Tibial nerve (tissue), 4 donors: ENCODE data around the gene TNFRSF18. TPM values are rescaled to one million over a fixed set of nuclear protein-coding genes. Genes with fewer than 3 reads are reported as not detected.

Source experiments
- DNase-seq, 2 donors: peaks; one replicate each; pipeline ENCODE4 v3.0.0-alpha.2; 2019; ENCODE audit warnings: low spot score in 2 of 2
- H3K27ac ChIP-seq, 4 donors: fragments of 200-600 bp; sonication (generic) in 3 of 4; one replicate each; pipeline ENCODE4 v1.5.1; 2017 to 2019; ENCODE audit warnings: mild to moderate bottlenecking in 1 of 4
- H3K27me3 ChIP-seq, 2 donors: fragments of 200-600 bp; sonication (generic) in 1 of 2; one replicate each; pipeline versions ENCODE4 v1.5.1 to v1.6.0; 2017 to 2019
- H3K36me3 ChIP-seq, 3 donors: fragments of 200-600 bp; sonication (generic); one replicate each; pipeline ENCODE4 v1.5.1; 2018 to 2019
- H3K4me1 ChIP-seq, 4 donors: fragments of 200-600 bp; sonication (generic) in 3 of 4; one replicate each; pipeline ENCODE4 v1.5.1; 2017 to 2019
- H3K4me3 ChIP-seq, 4 donors: fragments of 200-600 bp; sonication (generic) in 3 of 4; one replicate each; pipeline ENCODE4 v1.5.1; 2017 to 2019; ENCODE audit warnings: mild to moderate bottlenecking in 1 of 4, moderate library complexity in 1 of 4
- H3K9me3 ChIP-seq, 4 donors: fragments of 200-600 bp; sonication (generic) in 3 of 4; one replicate each; pipeline ENCODE4 v1.5.1; 2017 to 2019
- CTCF ChIP-seq, 5 experiments: fragments of 200-600 bp in 3 of 5; fragments of 450-650 bp in 2 of 5; sonication (generic) in 3 of 5; IDR thresholded peaks; one replicate each; pipeline ENCODE4 v1.5.1; 2016 to 2019; ENCODE audit warnings: antibody characterized with exemption in 5 of 5, mild to moderate bottlenecking in 3 of 5, moderate library complexity in 2 of 5
- EP300 ChIP-seq, 2 donors: sonication (generic); formaldehyde crosslinking; IDR thresholded peaks; one replicate each; pipeline ENCODE4 v1.6.1; 2017; ENCODE audit warnings: antibody characterized with exemption in 2 of 2, mild to moderate bottlenecking in 1 of 2
- POLR2A ChIP-seq, 2 donors: fragments of 450-650 bp; IDR thresholded peaks; one replicate each; pipeline ENCODE4 v1.6.1; 2017; ENCODE audit warnings: antibody characterized with exemption in 2 of 2, mild to moderate bottlenecking in 2 of 2, moderate library complexity in 2 of 2
- WGBS, 2 donors: methylation state at CpG; one replicate each; pipeline ENCODE4 v1.1.5; 2018; 5-methylcytosine and 5-hydroxymethylcytosine counted together
- total RNA-seq, 4 donors: library from RNA; depleted of rRNA; stranded (reverse); fragments of >200 nt; gene quantifications; one replicate each; pipeline ENCODE4 v1.1.0, GENCODE V29; 2016

TNFRSF18 gene
- total RNA-seq, 4 donors from 2014 or later, result 0.44 TPM; not detected in 3

- Histone ChIP-seq H3K27me3 (peaks cover 0 to 19% of the 10 kb centered on the region in 2 donors), H3K9me3 (no peaks in the 10 kb centered on the region), H3K4me3 (peak within 1 kb of the TSS in 2 of 4 donors; percentile 32 to 35), H3K36me3 (peaks cover 0 to 41% (median 0%) of the 10 kb centered on the region in 3 donors), H3K4me1 (peaks cover 0 to 29% (median 18%) of the 10 kb centered on the region in 4 donors), H3K27ac (no peak within 1 kb of the TSS)
- no peak for TF ChIP-seq CTCF (IDR thresholded peaks at IDR 0.05)
- TF ChIP-seq POLR2A (IDR thresholded peaks at IDR 0.05), result no peak
- TF ChIP-seq EP300 (IDR thresholded peaks at IDR 0.05), result no peak
- DNase-seq, result no peak
- 47 to 57% methylated on average over 24 to 34 of the region's 56 CpGs for WGBS, 2 donors
Observed at GRCh38 chr1:1213345-1214265, 7.2 kb upstream of the TNFRSF18 start, which contains the start of gene TNFRSF4. Gene TNFRSF4, minus strand, starts transcription at chr1:1214153. Its CDS starts 26 bp downstream, at chr1:1214127.

DNA sequence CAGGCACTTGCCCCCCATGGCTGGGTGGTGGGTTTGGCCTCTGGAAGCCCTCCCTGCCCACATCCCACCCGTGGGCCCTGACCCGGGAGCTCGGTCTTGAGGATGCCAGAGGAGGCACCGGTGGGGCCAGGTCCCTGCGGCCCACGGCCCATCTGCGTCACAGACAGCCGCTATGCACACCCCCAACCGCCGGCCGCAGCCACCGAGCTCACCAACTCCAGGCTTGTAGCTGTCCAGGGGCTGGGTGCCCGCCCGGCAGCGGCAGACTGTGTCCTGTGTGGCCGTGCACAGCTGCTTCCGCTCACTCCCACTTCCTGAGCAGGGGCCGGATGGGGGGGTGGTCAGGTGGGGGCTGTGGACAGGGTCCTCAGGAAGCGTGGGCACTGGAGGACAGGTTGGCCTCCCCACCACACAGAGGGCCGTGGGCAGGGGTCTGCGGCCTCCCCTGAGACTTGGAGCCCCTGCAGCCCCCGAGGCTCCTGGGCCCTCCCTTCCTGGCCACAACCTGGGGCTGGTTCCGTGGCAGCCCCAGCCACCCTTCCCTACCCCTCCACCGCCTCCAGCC lies 6.5 kb upstream of the TNFRSF18 start:
- Histone ChIP-seq H3K36me3 (peaks cover 0 to 33% (median 0%) of the 10 kb centered on the region in 3 donors), H3K27me3 (peaks cover 0 to 26% of the 10 kb centered on the region in 2 donors), H3K4me1 (peaks cover 0 to 36% (median 25%) of the 10 kb centered on the region in 4 donors), H3K27ac (peak overlapping the region in 1 of 4 donors; percentile 19), H3K4me3 (peak overlapping the region in 2 of 4 donors; percentile 32 to 35), H3K9me3 (no peaks in the 10 kb centered on the region)
- DNase-seq, result no peak
- TF ChIP-seq EP300 (IDR thresholded peaks at IDR 0.05) (no peak), POLR2A (IDR thresholded peaks at IDR 0.05) (no peak), CTCF (IDR thresholded peaks at IDR 0.05) (no peak)
- WGBS, 2 donors, result 44 to 57% methylated on average over 7 to 12 of the region's 24 CpGs

- no peak for DNase-seq
- Histone ChIP-seq H3K27me3 (peaks cover 0 to 37% of the 10 kb centered on the region in 2 donors), H3K9me3 (no peaks in the 10 kb centered on the region), H3K36me3 (peaks cover 0 to 22% (median 0%) of the 10 kb centered on the region in 3 donors), H3K4me3 (peak overlapping the region in 1 of 4 donors; percentile 35), H3K4me1 (peaks cover 0 to 46% (median 29%) of the 10 kb centered on the region in 4 donors), H3K27ac (no peak overlapping the region)
- 80 to 87% methylated on average over 13 to 24 of the region's 28 CpGs for WGBS, 2 donors
- TF ChIP-seq CTCF (IDR thresholded peaks at IDR 0.05) (no peak), POLR2A (IDR thresholded peaks at IDR 0.05) (no peak), EP300 (IDR thresholded peaks at IDR 0.05) (no peak)
Observed at GRCh38 chr1:1211541-1212441, 5.4 kb upstream of the TNFRSF18 start.

DNA sequence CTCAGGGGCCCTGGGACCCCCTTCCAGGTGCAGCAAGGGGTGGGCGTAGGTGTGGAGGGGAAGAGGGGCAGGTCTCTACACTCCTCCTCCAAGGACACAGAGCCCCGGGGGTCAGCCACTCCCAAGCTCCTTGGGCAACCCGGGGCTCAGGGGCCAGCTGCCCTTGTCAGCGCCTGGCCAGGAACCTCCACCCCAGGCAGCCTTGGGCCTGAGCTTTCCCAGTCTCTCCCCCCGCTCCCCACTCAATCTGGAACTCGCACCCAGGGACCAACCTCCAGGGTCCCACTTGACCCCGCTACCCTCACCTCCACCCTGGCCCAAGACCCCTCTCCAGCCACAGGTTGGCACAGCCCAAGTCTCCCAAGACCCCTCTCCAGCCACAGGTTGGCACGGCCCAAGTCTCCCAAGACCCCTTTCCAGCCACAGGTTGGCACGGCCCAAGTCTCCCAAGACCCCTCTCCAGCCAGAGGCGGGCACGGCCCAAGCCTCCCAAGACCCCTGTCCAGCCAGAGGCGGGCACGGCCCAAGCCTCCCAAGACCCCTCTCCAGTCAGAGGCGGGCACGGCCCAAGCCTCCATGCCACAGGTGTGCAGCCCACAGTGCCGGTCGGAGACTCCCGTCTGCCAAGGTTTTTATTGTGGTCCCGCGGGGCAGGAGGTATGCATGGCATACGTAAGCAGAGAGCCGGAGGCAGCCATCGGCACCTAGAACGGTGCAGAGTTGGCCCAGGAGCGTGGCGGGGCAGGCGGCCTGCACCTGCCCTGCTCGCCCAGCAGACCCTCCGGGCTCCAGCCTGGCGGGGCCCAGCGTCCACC lies 4.5 kb upstream of the TNFRSF18 start:
- DNase-seq, result no peak
- Histone ChIP-seq H3K36me3 (peaks cover 0 to 14% (median 0%) of the 10 kb centered on the region in 3 donors), H3K4me1 (peaks cover 0 to 54% (median 36%) of the 10 kb centered on the region in 4 donors), H3K4me3 (no peak overlapping the region), H3K27ac (no peak overlapping the region), H3K27me3 (peaks cover 0 to 45% of the 10 kb centered on the region in 2 donors), H3K9me3 (no peaks in the 10 kb centered on the region)
- TF ChIP-seq EP300 (IDR thresholded peaks at IDR 0.05) (no peak), CTCF (IDR thresholded peaks at IDR 0.05) (no peak), POLR2A (IDR thresholded peaks at IDR 0.05) (no peak)
- WGBS, 2 donors, result 93% methylated on average over 29 to 30 of the region's 31 CpGs
